Measurements from ENCODE around the gene MASP1.

MASP1 gene

GRCh38 chr3:187186801-187187421 lies 104.6 kb downstream of the MASP1 start:
- no peak for DNase-seq (ENCODE audit: low read depth in 2 of 2)

- no peak for DNase-seq (ENCODE audit: low read depth in 2 of 2)
Observed at GRCh38 chr3:187186375-187186774, 105.2 kb downstream of the MASP1 start.

GRCh38 chr3:187185759-187186158 lies 105.8 kb downstream of the MASP1 start:
- DNase-seq (ENCODE audit: low read depth in 2 of 2): no peak
